HCT116 (cell line): ENCODE data around the gene CCDC148. TPM values are rescaled to one million over a fixed set of nuclear protein-coding genes. Genes with fewer than 3 reads are reported as not detected.

Source experiments
- ATAC-seq: fragments of 200-7000 bp; cut with Tn5 transposase; 2 replicates; pipeline ENCODE4 v1.9.1; 2020; ENCODE audit warnings: mild to moderate bottlenecking, moderate library complexity
- BruUV-seq: library from RNA; stranded (reverse); fragments of 400-500 nt; replicated peaks from 2 replicates; lab custom pipeline; 2021; lab: Mats Ljungman, UMichigan
- CTCF ChIA-PET: fragments of 300-600 bp; sonication (Branson Sonifier 250); formaldehyde crosslinking; loops from one replicate; lab custom pipeline; 2021; ENCODE audit warnings: antibody characterized with exemption; lab: Charles Lee
- POLR2A ChIA-PET: fragments of 300-600, 350-600 bp; sonication (Branson Sonifier 250); formaldehyde crosslinking; loops from one replicate; lab custom pipeline; 2021; ENCODE audit warnings: antibody characterized with exemption; lab: Charles Lee
- RAD21 ChIA-PET, 2 experiments: fragments of 300-600 bp; sonication (Branson Sonifier 250); formaldehyde crosslinking; loops; one replicate each; lab custom pipeline; 2023; ENCODE audit warnings: low total read pairs in 2 of 2; ENCODE audit not compliant: uncharacterized antibody in 2 of 2, unreplicated experiment in 2 of 2, low non-redundant PET in 1 of 2; lab: Charles Lee
- DNase-seq: peaks from one replicate; pipeline ENCODE4 v3.0.0-alpha.2; 2010; ENCODE audit warnings: low read depth, low spot score
- H2AFZ ChIP-seq: fragments of 200-600 bp; shearing (Covaris generic), sonication (generic); 2 replicates; pipeline ENCODE4 v1.6.1; 2017; ENCODE audit warnings: low read depth, mixed run types, mixed read lengths, antibody characterized with exemption, low read length; ENCODE audit not compliant: poor library complexity, severe bottlenecking
- H3K27ac ChIP-seq: 2 replicates; pipeline ENCODE4 v1.5.1; 2012; ENCODE audit warnings: low read depth, low read length
- H3K27me3 ChIP-seq: fragments of 200-600 bp; sonication (generic); 2 replicates; pipeline ENCODE4 v1.6.1; 2016; ENCODE audit warnings: mixed run types, low read length, mixed read lengths; ENCODE audit not compliant: insufficient read depth
- H3K36me3 ChIP-seq, 2 experiments: fragments of 200-500 bp in 1 of 2; fragments of 200-600 bp in 1 of 2; sonication (Bioruptor generic) in 1 of 2; sonication (generic) in 1 of 2; 2 replicates each; pipeline versions ENCODE4 v1.5.1 to v1.6.1; 2014 to 2016; ENCODE audit warnings: low read length in 2 of 2, inconsistent platforms in 1 of 2, mixed read lengths in 1 of 2, mixed run types in 1 of 2; ENCODE audit not compliant: insufficient read depth in 2 of 2, control insufficient read depth in 1 of 2
- H3K4me1 ChIP-seq, 2 experiments: fragments of 200-600 bp in 1 of 2; sonication (generic) in 1 of 2; 2 replicates each; pipeline versions ENCODE4 v1.5.1 to v1.6.1; 2012 to 2017; ENCODE audit warnings: low read length in 2 of 2, inconsistent platforms in 1 of 2, mild to moderate bottlenecking in 1 of 2, mixed read lengths in 1 of 2, mixed run types in 1 of 2, moderate library complexity in 1 of 2; ENCODE audit not compliant: insufficient read depth in 2 of 2, control insufficient read depth in 1 of 2
- H3K4me2 ChIP-seq: fragments of 200-600 bp; sonication (generic); 2 replicates; pipeline ENCODE4 v1.6.1; 2017; ENCODE audit warnings: mixed run types, low read length, mixed read lengths
- H3K4me3 ChIP-seq, 2 experiments: fragments of 200-600 bp in 1 of 2; sonication (generic) in 1 of 2; replicated peaks in 1 of 2; 2 replicates each; pipeline ENCODE4 v1.5.1; 2011 to 2016; ENCODE audit warnings: low read length in 2 of 2, control low read depth in 1 of 2, low read depth in 1 of 2, mild to moderate bottlenecking in 1 of 2, mixed read lengths in 1 of 2, mixed run types in 1 of 2
- H3K79me2 ChIP-seq: fragments of 200-600 bp; sonication (generic); 2 replicates; pipeline ENCODE4 v1.6.1; 2017; ENCODE audit warnings: mild to moderate bottlenecking, mixed run types, low read length, moderate library complexity, mixed read lengths; ENCODE audit not compliant: insufficient read depth
- H3K9ac ChIP-seq: fragments of 200-600 bp; sonication (generic); 2 replicates; pipeline ENCODE4 v1.6.1; 2016; ENCODE audit warnings: low read length, mixed read lengths
- H3K9me2 ChIP-seq: fragments of 200-600 bp; sonication (generic), shearing (Covaris generic); 2 replicates; pipeline ENCODE4 v1.6.1; 2017; ENCODE audit warnings: mixed run types, mild to moderate bottlenecking, moderate library complexity; ENCODE audit not compliant: insufficient read depth
- H3K9me3 ChIP-seq, 2 experiments: fragments of 200-500 bp in 1 of 2; fragments of 200-600 bp in 1 of 2; sonication (Bioruptor generic) in 1 of 2; sonication (generic) in 1 of 2; 2 replicates each; pipeline ENCODE4 v1.6.1; 2014 to 2017; ENCODE audit warnings: low read length in 2 of 2, mixed read lengths in 2 of 2, inconsistent platforms in 1 of 2, low read depth in 1 of 2, mild to moderate bottlenecking in 1 of 2, mixed run types in 1 of 2, moderate library complexity in 1 of 2; ENCODE audit not compliant: control insufficient read depth in 1 of 2, insufficient read depth in 1 of 2
- H4K20me1 ChIP-seq: fragments of 200-600 bp; sonication (generic), shearing (Covaris generic); 2 replicates; pipeline ENCODE4 v1.6.1; 2017; ENCODE audit warnings: mixed run types, mild to moderate bottlenecking, moderate library complexity; ENCODE audit not compliant: insufficient read depth
- FOSL1 ChIP-seq: IDR thresholded peaks from 2 replicates; pipeline ENCODE4 v1.6.1; 2012; ENCODE audit warnings: low read depth
- JUND ChIP-seq: IDR thresholded peaks from 2 replicates; pipeline ENCODE4 v1.6.1; 2012
- RAD21 ChIP-seq: IDR thresholded peaks from 2 replicates; pipeline ENCODE4 v1.6.1; 2012; ENCODE audit warnings: low read depth, mild to moderate bottlenecking
- SP1 ChIP-seq: IDR thresholded peaks from 2 replicates; pipeline ENCODE4 v1.6.1; 2012; ENCODE audit warnings: low read depth
- TCF7L2 ChIP-seq: IDR thresholded peaks from 2 replicates; pipeline ENCODE4 v1.7.0; 2011; ENCODE audit warnings: borderline replicate concordance, inconsistent platforms; ENCODE audit not compliant: insufficient read depth, insufficient read length; ENCODE audit errors: extremely low read depth
- ZFX ChIP-seq: fragments of 450-650 bp; IDR thresholded peaks from 2 replicates; pipeline ENCODE4 v1.6.1; 2017
- intact Hi-C: fragments of 100-400 bp; cut with micrococcal nuclease; formaldehyde crosslinking; loops from 2 replicates; pipeline ENCODE4 v1.10.0; 2022
- total RNA-seq: library from RNA; stranded (reverse); gene quantifications from one replicate; pipeline ENCODE4 v1.2.1, GENCODE V29; 2021; ENCODE audit not compliant: unreplicated experiment

CCDC148 gene
- total RNA-seq, 1 experiment from 2014 or later = 0.59 TPM

DNA sequence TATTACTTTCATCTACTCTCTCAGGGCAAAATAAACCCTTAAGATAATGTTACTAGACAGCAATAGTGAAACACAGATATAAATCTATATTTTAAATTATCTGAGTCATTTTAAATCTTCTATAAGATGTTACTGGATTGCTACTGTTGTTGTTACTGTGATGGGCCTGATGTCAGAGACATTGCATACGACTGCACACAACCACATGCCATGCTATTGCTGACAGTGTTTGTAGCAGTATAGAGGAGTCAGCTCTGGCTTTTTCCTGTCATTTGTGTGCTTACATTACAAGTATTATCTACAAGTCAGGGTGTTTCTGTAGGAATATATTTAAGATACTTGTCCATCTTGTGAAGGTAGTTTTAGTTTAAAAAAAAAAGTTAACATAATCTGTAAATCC lies 63.9 kb downstream of the CCDC148 start:
- POLR2A ChIA-PET = no interaction called here
- CTCF ChIA-PET = no interaction called here
- no peaks in the 10 kb centered on the region for H3K27me3 ChIP-seq
- TF ChIP-seq SP1 = no peak
- H3K27ac ChIP-seq = no peak overlapping the region
- no peaks in the 10 kb centered on the region for H4K20me1 ChIP-seq
- no peaks in the 10 kb centered on the region for H3K9me3 ChIP-seq
- DNase-seq (no peak), ATAC-seq (no peak)
- H3K4me3 ChIP-seq = no peak overlapping the region
- H3K4me2 ChIP-seq = no peak overlapping the region
- RAD21 ChIA-PET = no interaction called here
- H3K79me2 ChIP-seq = no peaks in the 10 kb centered on the region
- BruUV-seq = no TSS peak
- H3K9ac ChIP-seq = no peak overlapping the region
- no peaks in the 10 kb centered on the region for H3K36me3 ChIP-seq
- H2AFZ ChIP-seq = no peak overlapping the region
- peaks cover 0 to 8% of the 10 kb centered on the region in 2 experiments; a peak in 3 of 4 replicates for H3K4me1 ChIP-seq
- intact Hi-C loops = no loop called here
- H3K9me2 ChIP-seq = no peaks in the 10 kb centered on the region

DNA sequence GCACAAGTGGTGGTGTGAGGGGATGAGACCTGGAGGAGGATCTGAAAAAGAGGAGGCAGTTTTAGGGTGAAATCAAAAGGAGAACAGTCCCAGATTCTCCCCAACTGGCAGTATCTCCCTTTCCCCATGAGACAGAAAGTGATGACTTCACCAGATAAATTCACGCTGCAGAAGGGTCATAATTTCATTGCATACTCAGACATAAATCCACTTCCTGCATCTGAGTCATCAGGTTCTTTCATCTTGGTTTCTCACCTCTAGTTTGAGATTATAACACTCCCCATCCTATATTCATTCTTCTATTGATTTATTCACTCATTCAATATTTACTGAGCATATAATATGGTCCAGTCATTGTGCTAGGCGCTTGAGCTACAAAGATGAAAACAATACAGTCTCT lies 64.7 kb downstream of the CCDC148 start:
- Histone ChIP-seq H3K27ac (no peak overlapping the region), H4K20me1 (no peaks in the 10 kb centered on the region), H3K9me2 (no peaks in the 10 kb centered on the region), H3K9ac (no peak overlapping the region), H3K4me1 (peaks cover 0 to 8% of the 10 kb centered on the region in 2 experiments; a peak in 3 of 4 replicates), H3K79me2 (no peaks in the 10 kb centered on the region), H3K36me3 (no peaks in the 10 kb centered on the region), H3K4me3 (no peak overlapping the region), H3K4me2 (peak overlapping the region; percentile 20), H3K9me3 (no peaks in the 10 kb centered on the region), H3K27me3 (no peaks in the 10 kb centered on the region), H2AFZ (no peak overlapping the region)
- ChIA-PET CTCF (no interaction called here), POLR2A (no interaction called here), RAD21 (no interaction called here)
- peak; percentile 6 for DNase-seq
- ATAC-seq = no peak
- BruUV-seq = no TSS peak
- no peak for TF ChIP-seq ZFX
- peak; percentile 35 for TF ChIP-seq JUND
- TF ChIP-seq TCF7L2 = peak; percentile 45
- peak; percentile 46 for TF ChIP-seq FOSL1
- no peak for TF ChIP-seq RAD21
- TF ChIP-seq, all 23 proteins: peak for 3
- intact Hi-C loops = no loop called here
